Vagina (tissue), 2 donors: ENCODE measurements around the gene FTCDNL1.

Experiments used
- CTCF ChIP-seq, 3 experiments: fragments of 450-650 bp in 2 of 3; fragments of 200-600 bp in 1 of 3; sonication (generic) in 1 of 3; IDR thresholded peaks; one replicate each; pipeline ENCODE4 v1.5.1; 2017 to 2019; ENCODE audit warnings: antibody characterized with exemption in 3 of 3, mild to moderate bottlenecking in 2 of 3, moderate library complexity in 2 of 3
- POLR2A ChIP-seq, 2 donors: fragments of 450-650 bp; IDR thresholded peaks; one replicate each; pipeline ENCODE4 v1.6.1; 2017; ENCODE audit warnings: antibody characterized with exemption in 2 of 2, mild to moderate bottlenecking in 2 of 2, moderate library complexity in 2 of 2

- no peak for TF ChIP-seq CTCF (IDR thresholded peaks at IDR 0.05)
- TF ChIP-seq POLR2A (IDR thresholded peaks at IDR 0.05), result no peak
Observed at GRCh38 chr2:199777315-199777714, 73.7 kb downstream of the FTCDNL1 start.
